B cell (primary cell): ENCODE results near the gene TMEM219. TPM values are rescaled to one million over a fixed set of nuclear protein-coding genes. Genes with fewer than 3 reads are reported as not detected.

Experiments used
- ATAC-seq: fragments of 200-7000 bp; cut with Tn5 transposase; one replicate; pipeline ENCODE4 v1.10.0; 2021; ENCODE audit warnings: low read depth, mild to moderate bottlenecking, moderate number of reproducible peaks, moderate library complexity
- CTCF ChIA-PET: fragments of 350-600 bp; sonication (Branson Sonifier 250); formaldehyde crosslinking; loops from one replicate; lab custom pipeline; 2021; ENCODE audit warnings: antibody characterized with exemption, inconsistent platforms; lab: Charles Lee
- POLR2A ChIA-PET: fragments of 350-600 bp; sonication (Branson Sonifier 250); formaldehyde crosslinking; loops from one replicate; lab custom pipeline; 2021; ENCODE audit warnings: antibody characterized with exemption; lab: Charles Lee
- DNase-seq: peaks from one replicate; pipeline ENCODE4 v3.0.0; 2013
- H2AFZ ChIP-seq: 2 replicates; pipeline ENCODE4 v1.6.1; 2012; ENCODE audit warnings: mild to moderate bottlenecking, low read depth, low read length; ENCODE audit not compliant: insufficient read depth, poor library complexity, severe bottlenecking
- H3K27ac ChIP-seq, 2 donors: 1 replicate in 1 of 2; 2 replicates in 1 of 2; pipeline ENCODE4 v1.5.1; 2012 to 2013; ENCODE audit warnings: low read length in 2 of 2, mild to moderate bottlenecking in 2 of 2, moderate library complexity in 1 of 2
- H3K27me3 ChIP-seq, 4 experiments: fragments of 200-600 bp in 1 of 4; sonication (generic) in 1 of 4; replicated peaks in 1 of 4; 1 replicate in 2 of 4; 2 replicates in 2 of 4; pipeline versions ENCODE4 v1.6.1 to v1.7.0; 2013 to 2016; ENCODE audit warnings: low read length in 3 of 4, mild to moderate bottlenecking in 2 of 4, mixed read lengths in 1 of 4, moderate library complexity in 1 of 4; ENCODE audit not compliant: insufficient read depth in 4 of 4, control insufficient read depth in 3 of 4; ENCODE audit errors: control extremely low read depth in 1 of 4
- H3K36me3 ChIP-seq, 2 experiments: replicated peaks in 1 of 2; 1 replicate in 1 of 2; 2 replicates in 1 of 2; pipeline versions ENCODE4 v1.6.1 to v1.7.1; 2013; ENCODE audit warnings: low read length in 1 of 2; ENCODE audit not compliant: insufficient read depth in 2 of 2, control insufficient read depth in 1 of 2; ENCODE audit errors: control extremely low read depth in 1 of 2, extremely low read depth in 1 of 2
- H3K4me1 ChIP-seq, 2 donors: fragments of 200-600 bp in 1 of 2; sonication (generic) in 1 of 2; 1 replicate in 1 of 2; 2 replicates in 1 of 2; pipeline versions ENCODE4 v1.5.1 to v1.6.1; 2013 to 2017; ENCODE audit warnings: low read length in 2 of 2; ENCODE audit not compliant: control insufficient read depth in 2 of 2, insufficient read depth in 2 of 2
- H3K4me2 ChIP-seq: replicated peaks from 2 replicates; pipeline ENCODE3; 2012; ENCODE audit warnings: mild to moderate bottlenecking, low read depth, low read length; ENCODE audit not compliant: poor library complexity, severe bottlenecking
- H3K4me3 ChIP-seq, 5 experiments: fragments of 200-600 bp in 1 of 5; sonication (generic) in 1 of 5; 1 replicate in 3 of 5; 2 replicates in 2 of 5; pipeline versions ENCODE4 v1.5.1 to v1.7.0; 2011 to 2016; ENCODE audit warnings: low read length in 4 of 5, mild to moderate bottlenecking in 4 of 5, low read depth in 2 of 5, control low read depth in 1 of 5, moderate library complexity in 1 of 5; ENCODE audit not compliant: insufficient read depth in 1 of 5; ENCODE audit errors: control extremely low read depth in 1 of 5, extremely low read depth in 1 of 5
- H3K79me2 ChIP-seq: fragments of 200-600 bp; sonication (generic); one replicate; pipeline ENCODE4 v1.6.0; 2016; ENCODE audit warnings: low read length; ENCODE audit not compliant: control insufficient read depth, insufficient read depth
- H3K9ac ChIP-seq: fragments of 200-600 bp; sonication (generic); 2 replicates; pipeline ENCODE4 v1.6.1; 2017; ENCODE audit warnings: mild to moderate bottlenecking, low read length, moderate library complexity
- H3K9me3 ChIP-seq, 3 donors: one replicate each; pipeline versions ENCODE4 v1.6.1 to v1.7.1; 2013; ENCODE audit warnings: low read length in 2 of 3; ENCODE audit not compliant: control insufficient read depth in 2 of 3, insufficient read depth in 1 of 3; ENCODE audit errors: control extremely low read depth in 1 of 3
- H4K20me1 ChIP-seq: 2 replicates; pipeline ENCODE4 v1.6.0; 2012; ENCODE audit warnings: mild to moderate bottlenecking, low read length; ENCODE audit not compliant: insufficient read depth, control insufficient read depth, poor library complexity, severe bottlenecking
- H3K27ac Mint-ChIP-seq: one replicate; pipeline ENCODE4 v1.8.0; 2021; ENCODE audit warnings: mixed read lengths
- H3K27me3 Mint-ChIP-seq: one replicate; pipeline ENCODE4 v1.8.0; 2021; ENCODE audit warnings: mixed read lengths
- H3K4me1 Mint-ChIP-seq: one replicate; pipeline ENCODE4 v1.8.0; 2021; ENCODE audit warnings: mixed read lengths
- H3K4me3 Mint-ChIP-seq: one replicate; pipeline ENCODE4 v1.8.0; 2021; ENCODE audit warnings: mixed read lengths
- H3K9me3 Mint-ChIP-seq: one replicate; pipeline ENCODE4 v1.8.0; 2022; ENCODE audit warnings: mixed read lengths; ENCODE audit not compliant: insufficient read depth
- EZH2 ChIP-seq: IDR thresholded peaks from 2 replicates; pipeline ENCODE4 v1.6.1; 2012; ENCODE audit warnings: borderline replicate concordance, low read depth, mild to moderate bottlenecking, moderate library complexity, low read length; ENCODE audit not compliant: insufficient read depth, poor library complexity, severe bottlenecking
- WGBS: methylation state at CpG from one replicate; pipeline ENCODE4 v1.1.5; 2013; ENCODE audit warnings: missing lambda C conversion rate; ENCODE audit not compliant: insufficient coverage; 5-methylcytosine and 5-hydroxymethylcytosine counted together
- intact Hi-C: fragments of 100-400 bp; cut with micrococcal nuclease; formaldehyde crosslinking; loops from one replicate; pipeline ENCODE4 v1.10.0; 2022
- polyA plus RNA-seq: library from polyadenylated mRNA; depleted of rRNA; stranded (reverse); fragments of >200 nt; gene quantifications from 2 replicates; pipeline ENCODE4 v1.2.3, GENCODE V29; 2012
- total RNA-seq, 2 donors: library from RNA; stranded (reverse); fragments of 120-200 nt in 1 of 2; gene quantifications; 1 replicate in 1 of 2; 2 replicates in 1 of 2; pipeline versions ENCODE4 v1.2.3 to v1.2.4, GENCODE V29; 2013 to 2022
- TF ChIP-seq, protein P1 (sequence below): fragments of 200-600 bp; IDR thresholded peaks from one replicate; pipeline ENCODE4 v1.8.0; 2022; ENCODE audit warnings: antibody characterized with exemption, mild to moderate bottlenecking

Gene TMEM219
- total and polyA plus RNA-seq, 2 donors (not counting 1 experiment from before 2014, with no cell fraction given), result 66.6 to 103 TPM

DNA sequence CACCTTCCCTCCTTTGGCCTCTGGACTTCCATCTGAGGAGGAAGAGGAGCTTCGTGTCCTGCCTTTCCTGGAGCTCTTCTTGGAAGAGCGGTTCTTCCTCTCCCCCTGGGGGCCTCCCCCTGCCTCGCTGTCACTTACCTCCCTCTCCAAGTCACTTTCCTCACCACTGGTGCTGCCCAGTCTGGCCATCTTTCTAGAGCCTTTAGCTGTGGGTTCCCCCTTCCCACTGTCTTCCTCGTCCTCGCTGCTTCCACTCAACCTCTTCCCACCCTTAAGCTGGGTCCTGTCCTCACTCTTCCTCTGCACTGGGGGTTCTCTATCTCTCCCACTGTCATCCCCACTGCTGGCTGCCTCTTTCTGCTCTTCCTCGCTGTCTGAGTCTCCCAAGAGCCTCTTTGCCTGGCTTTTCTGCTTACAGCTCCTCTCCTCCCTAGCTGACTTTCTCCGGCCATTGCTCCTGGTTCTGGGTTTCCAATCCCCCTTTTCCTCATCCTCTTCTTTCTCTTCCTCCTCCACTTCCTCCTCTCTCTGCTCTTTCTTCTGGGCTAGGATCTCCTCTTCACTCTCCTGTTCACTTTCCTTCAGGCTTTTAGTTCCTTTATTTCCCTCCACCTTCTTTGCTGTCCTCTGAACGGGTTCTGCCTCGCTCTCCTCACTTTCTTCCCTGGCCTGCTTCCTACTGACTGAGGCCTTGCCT is 32.2 kb downstream of the TMEM219 start:
- peak overlapping the region; percentile 68 for H3K27ac Mint-ChIP-seq
- H3K9me3 Mint-ChIP-seq, result no peaks in the 10 kb centered on the region
- intact Hi-C loops, result loop anchor here (2.0 kb wide), 1 partner anchor 71 kb away; the partner anchor contains the start of gene ALDOA
- Histone ChIP-seq H3K27ac (no peak overlapping the region), H3K9me3 (no peaks in the 10 kb centered on the region), H4K20me1 (no peaks in the 10 kb centered on the region), H3K4me3 (no peak overlapping the region), H3K4me2 (peak overlapping the region; percentile 83), H3K9ac (no peak overlapping the region), H3K27me3 (no peaks in the 10 kb centered on the region), H2AFZ (peak overlapping the region; percentile 96), H3K4me1 (peaks cover 15 to 22% of the 10 kb centered on the region in 2 donors), H3K36me3 (peaks cover 0 to 36% of the 10 kb centered on the region in 2 experiments), H3K79me2 (peaks cover 13% of the 10 kb centered on the region)
- H3K4me3 Mint-ChIP-seq, result peak overlapping the region; percentile 62
- ATAC-seq, result no peak
- TF ChIP-seq, protein P1, sequence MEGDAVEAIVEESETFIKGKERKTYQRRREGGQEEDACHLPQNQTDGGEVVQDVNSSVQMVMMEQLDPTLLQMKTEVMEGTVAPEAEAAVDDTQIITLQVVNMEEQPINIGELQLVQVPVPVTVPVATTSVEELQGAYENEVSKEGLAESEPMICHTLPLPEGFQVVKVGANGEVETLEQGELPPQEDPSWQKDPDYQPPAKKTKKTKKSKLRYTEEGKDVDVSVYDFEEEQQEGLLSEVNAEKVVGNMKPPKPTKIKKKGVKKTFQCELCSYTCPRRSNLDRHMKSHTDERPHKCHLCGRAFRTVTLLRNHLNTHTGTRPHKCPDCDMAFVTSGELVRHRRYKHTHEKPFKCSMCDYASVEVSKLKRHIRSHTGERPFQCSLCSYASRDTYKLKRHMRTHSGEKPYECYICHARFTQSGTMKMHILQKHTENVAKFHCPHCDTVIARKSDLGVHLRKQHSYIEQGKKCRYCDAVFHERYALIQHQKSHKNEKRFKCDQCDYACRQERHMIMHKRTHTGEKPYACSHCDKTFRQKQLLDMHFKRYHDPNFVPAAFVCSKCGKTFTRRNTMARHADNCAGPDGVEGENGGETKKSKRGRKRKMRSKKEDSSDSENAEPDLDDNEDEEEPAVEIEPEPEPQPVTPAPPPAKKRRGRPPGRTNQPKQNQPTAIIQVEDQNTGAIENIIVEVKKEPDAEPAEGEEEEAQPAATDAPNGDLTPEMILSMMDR, result no peak
- no peak for TF ChIP-seq EZH2
- ChIA-PET POLR2A (no interaction called here), CTCF (interaction anchor here (1.2 to 1.8 kb wide), 3 partner anchors 12 to 39 kb away, joined by 4 to 5 read pairs (median 4); partner anchors contain the start of gene TAOK2)
- H3K27me3 Mint-ChIP-seq, result no peaks in the 10 kb centered on the region
- DNase-seq, result no peak
- WGBS, result 91% methylated on average over 8 of the region's 9 CpGs
- H3K4me1 Mint-ChIP-seq, result peaks cover 38% of the 10 kb centered on the region
